Kidney (tissue), 14 donors: ENCODE results near the gene MEIOB. TPM values are rescaled to one million over a fixed set of nuclear protein-coding genes. Genes with fewer than 3 reads are reported as not detected.
A peak's percentile ranks its signal among the peaks of the same experiment; 100 is the strongest.
"Not testable (repeated sequence)": the region's sequence is repeated elsewhere in the genome, so short reads cannot be mapped to it uniquely, and the experiment has no call there.

Experiments
- DNase-seq, 5 donors: peaks; one replicate each; pipeline ENCODE4 v3.0.0-alpha.2; 2013 to 2020
- FAIRE-seq: peaks from 2 replicates; lab custom pipeline; 2012; peaks lifted over from hg19 to GRCh38; lab: Jason Lieb, UNC
- H3K27ac ChIP-seq, 2 donors: one replicate each; pipeline ENCODE4 v1.7.0; 2013; ENCODE audit warnings: low read depth in 2 of 2, low read length in 2 of 2, inconsistent platforms in 1 of 2
- H3K27me3 ChIP-seq: one replicate; pipeline ENCODE4 v1.7.1; 2013; ENCODE audit warnings: low read length, inconsistent platforms; ENCODE audit not compliant: control insufficient read depth, insufficient read depth
- H3K36me3 ChIP-seq, 3 donors: one replicate each; pipeline versions ENCODE4 v1.7.0 to v1.7.1; 2013; ENCODE audit warnings: low read length in 3 of 3, control low read depth in 1 of 3, inconsistent platforms in 1 of 3; ENCODE audit not compliant: insufficient read depth in 3 of 3, control insufficient read depth in 2 of 3
- H3K4me1 ChIP-seq, 3 donors: one replicate each; pipeline versions ENCODE4 v1.7.0 to v1.7.1; 2013; ENCODE audit warnings: low read length in 3 of 3, inconsistent platforms in 1 of 3, low read depth in 1 of 3; ENCODE audit not compliant: control insufficient read depth in 2 of 3, insufficient read depth in 2 of 3
- H3K4me3 ChIP-seq, 3 donors: one replicate each; pipeline versions ENCODE4 v1.7.0 to v1.8.1; 2013; ENCODE audit warnings: low read length in 3 of 3, control low read depth in 1 of 3, inconsistent platforms in 1 of 3
- H3K9ac ChIP-seq, 3 donors: one replicate each; pipeline versions ENCODE4 v1.7.0 to v1.7.1; 2013; ENCODE audit warnings: low read length in 3 of 3, control low read depth in 1 of 3, inconsistent platforms in 1 of 3
- H3K9me3 ChIP-seq, 3 donors: one replicate each; pipeline versions ENCODE4 v1.7.0 to v1.7.1; 2013; ENCODE audit warnings: low read length in 3 of 3, control low read depth in 1 of 3, inconsistent platforms in 1 of 3; ENCODE audit not compliant: control insufficient read depth in 2 of 3, insufficient read depth in 1 of 3
- CTCF ChIP-seq: IDR thresholded peaks from 3 replicates; pipeline ENCODE4 v1.5.1; 2012; ENCODE audit warnings: mild to moderate bottlenecking, moderate library complexity, borderline replicate concordance; ENCODE audit not compliant: insufficient read depth; ENCODE audit errors: extremely low read depth
- intact Hi-C: fragments of 100-400 bp; cut with DNase I; formaldehyde crosslinking; loops from one replicate; pipeline ENCODE4 v1.11.1; 2022
- polyA plus RNA-seq: library from polyadenylated mRNA; stranded (reverse); fragments of 350-450 nt; fragmentation: Illumina TruSeq; extraction: RNeasy Lipid Tissue Mini Kit (QIAGEN cat#74804); gene quantifications from one replicate; pipeline ENCODE4 v1.2.3, GENCODE V29; 2014; ENCODE audit warnings: low read depth, low replicate concordance; ENCODE audit not compliant: insufficient read depth
- total RNA-seq: library from RNA; stranded (reverse); fragmentation: NEBNext Ultra II Directional; extraction: Animal tissue kit (Norgen Biotek cat#: 25700); gene quantifications from one replicate; pipeline ENCODE4 v1.2.1, GENCODE V29; 2021
- donor health status: control.
- donor health status: control.
- donor health status: control.
- donor health status: control.
- donor health status: control.
- donor health status: DM: yes; HTN: yes; CAD: no.
- donor health status: Normal renal cell carcinoma (clear cell type).

Gene MEIOB
- total and polyA plus RNA-seq, 2 donors from 2014 or later = 0.16 to 1.4 TPM

- Histone ChIP-seq H3K9me3 (no peaks in the 10 kb centered on the region), H3K4me3 (no peak overlapping the region), H3K27me3 (no peaks in the 10 kb centered on the region), H3K9ac (no peak overlapping the region), H3K4me1 (no peaks in the 10 kb centered on the region), H3K27ac (no peak overlapping the region), H3K36me3 (peaks cover 0 to 21% (median 8%) of the 10 kb centered on the region in 3 donors)
- no peak for TF ChIP-seq CTCF
- no peak for FAIRE-seq
- intact Hi-C loops = no loop called here
- DNase-seq = peak in 1 of 5 donors; percentile 72
Observed at GRCh38 chr16:1809281-1809801, 62.6 kb downstream of the MEIOB start.

DNA sequence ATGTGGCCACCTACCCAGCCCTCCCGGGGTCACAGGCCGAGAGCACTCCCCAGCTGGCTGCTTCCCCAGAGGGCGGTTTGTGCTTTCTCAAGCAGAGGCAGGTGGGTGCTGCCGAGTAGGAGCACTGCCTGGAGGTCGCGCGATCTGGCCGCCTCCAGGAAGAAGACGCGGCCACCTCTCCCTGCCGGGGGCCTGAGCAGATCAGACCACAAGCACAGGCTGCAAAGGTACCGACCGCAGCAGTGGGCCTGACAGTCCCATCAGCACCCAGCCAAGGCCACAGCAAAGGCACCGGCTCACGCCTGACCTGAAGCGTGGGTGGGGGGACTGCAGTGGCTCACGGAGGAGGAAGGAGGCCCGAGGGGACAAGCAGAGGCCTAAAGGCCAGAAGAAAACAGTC lies 63.3 kb downstream of the MEIOB start:
- Histone ChIP-seq H3K4me3 (no peak overlapping the region), H3K27me3 (no peaks in the 10 kb centered on the region), H3K4me1 (no peaks in the 10 kb centered on the region), H3K27ac (no peak overlapping the region), H3K9ac (no peak overlapping the region), H3K36me3 (peaks cover 0 to 21% (median 7%) of the 10 kb centered on the region in 3 donors), H3K9me3 (no peaks in the 10 kb centered on the region)
- intact Hi-C loops = no loop called here
- TF ChIP-seq CTCF = no peak
- DNase-seq (peak in 1 of 5 donors; percentile 41), FAIRE-seq (no peak)

DNA sequence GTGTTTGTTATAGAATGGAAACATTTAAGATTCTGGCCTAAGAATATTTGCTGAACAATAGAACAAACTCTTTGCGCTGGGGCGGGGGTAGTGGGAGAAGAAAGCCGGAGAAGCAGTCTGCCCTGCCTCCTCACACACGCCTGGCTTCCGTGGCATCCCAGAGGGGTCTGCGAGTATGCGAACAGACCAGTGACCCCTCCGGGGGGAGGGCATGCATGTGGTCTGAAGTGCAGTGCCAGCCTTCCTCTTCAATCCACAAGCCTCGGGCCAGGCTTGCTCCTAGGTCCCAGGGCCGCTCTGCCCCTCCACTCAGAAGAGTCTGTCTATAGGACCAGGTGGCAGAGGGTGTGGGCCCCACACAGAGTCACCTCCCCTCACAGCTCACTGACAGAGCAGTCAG lies 64.3 kb downstream of the MEIOB start:
- Histone ChIP-seq H3K9me3 (no peaks in the 10 kb centered on the region), H3K4me1 (no peaks in the 10 kb centered on the region), H3K27ac (no peak overlapping the region), H3K36me3 (peaks cover 0 to 21% (median 5%) of the 10 kb centered on the region in 3 donors), H3K27me3 (no peaks in the 10 kb centered on the region), H3K4me3 (no peak overlapping the region), H3K9ac (no peak overlapping the region)
- intact Hi-C loops = no loop called here
- FAIRE-seq = no peak
- peak in 1 of 5 donors; percentile 52 for DNase-seq
- no peak for TF ChIP-seq CTCF

DNA sequence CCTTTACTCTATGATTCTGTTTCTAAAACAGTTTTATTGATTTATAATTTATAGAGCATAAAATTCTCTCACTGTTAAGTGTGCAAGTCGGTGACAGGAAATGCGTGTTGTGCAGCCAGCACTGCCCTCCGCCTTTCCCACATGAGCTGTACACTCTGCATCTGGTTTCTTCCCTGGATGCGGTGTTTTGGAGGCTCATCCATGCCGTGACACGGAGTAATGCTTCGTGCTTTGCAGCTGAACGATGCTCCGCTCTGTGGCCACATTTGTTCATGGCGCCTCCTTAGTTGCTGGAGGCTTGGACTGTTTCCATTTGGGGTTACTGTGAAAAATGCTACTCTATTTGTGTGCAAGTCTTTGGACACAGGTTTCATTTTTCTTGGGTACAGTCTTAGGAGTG lies 71.3 kb downstream of the MEIOB start:
- Histone ChIP-seq H3K4me3 (no peak overlapping the region), H3K27ac (no peak overlapping the region), H3K9ac (no peak overlapping the region), H3K27me3 (no peaks in the 10 kb centered on the region), H3K4me1 (no peaks in the 10 kb centered on the region), H3K9me3 (peaks cover 0 to 3% (median 0%) of the 10 kb centered on the region in 3 donors), H3K36me3 (no peaks in the 10 kb centered on the region)
- DNase-seq (no peak), FAIRE-seq (no peak)
- intact Hi-C loops = no loop called here
- no peak for TF ChIP-seq CTCF

DNA sequence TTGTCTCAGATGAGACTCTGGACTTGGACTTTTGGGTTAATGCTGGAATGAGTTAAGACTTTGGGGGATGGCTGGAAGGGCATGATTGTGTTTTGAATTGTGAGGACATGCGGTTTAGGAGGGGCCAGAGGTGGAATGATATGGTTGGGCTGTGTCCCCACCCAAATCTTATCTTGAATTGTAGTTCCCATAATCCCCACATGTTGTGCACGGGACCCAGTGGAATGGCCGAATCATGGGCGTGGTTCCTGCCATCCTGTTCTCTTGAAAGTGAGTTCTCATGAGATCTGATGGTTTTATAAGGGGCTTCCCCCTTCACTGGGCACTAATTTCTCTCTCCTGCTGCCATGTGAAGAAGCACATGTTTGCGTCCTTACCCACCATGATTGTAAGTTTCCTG lies 72.7 kb downstream of the MEIOB start:
- H3K9ac ChIP-seq, H3K27ac ChIP-seq, H3K4me3 ChIP-seq, H3K27me3 ChIP-seq, intact Hi-C loops, H3K36me3 ChIP-seq, H3K9me3 ChIP-seq, DNase-seq, H3K4me1 ChIP-seq, FAIRE-seq: not testable (repeated sequence)
